Erythroblast (primary cell): ENCODE measurements around the gene FOXC2.

Experiments
- GATA1 ChIP-seq: IDR thresholded peaks from 2 replicates; pipeline ENCODE4 v1.6.1; 2011; ENCODE audit warnings: low read depth, mild to moderate bottlenecking, control low read depth, low read length, moderate library complexity
- POLR2A ChIP-seq: IDR thresholded peaks from 2 replicates; pipeline ENCODE4 v1.6.1; 2011; ENCODE audit warnings: mild to moderate bottlenecking, low read length

DNA sequence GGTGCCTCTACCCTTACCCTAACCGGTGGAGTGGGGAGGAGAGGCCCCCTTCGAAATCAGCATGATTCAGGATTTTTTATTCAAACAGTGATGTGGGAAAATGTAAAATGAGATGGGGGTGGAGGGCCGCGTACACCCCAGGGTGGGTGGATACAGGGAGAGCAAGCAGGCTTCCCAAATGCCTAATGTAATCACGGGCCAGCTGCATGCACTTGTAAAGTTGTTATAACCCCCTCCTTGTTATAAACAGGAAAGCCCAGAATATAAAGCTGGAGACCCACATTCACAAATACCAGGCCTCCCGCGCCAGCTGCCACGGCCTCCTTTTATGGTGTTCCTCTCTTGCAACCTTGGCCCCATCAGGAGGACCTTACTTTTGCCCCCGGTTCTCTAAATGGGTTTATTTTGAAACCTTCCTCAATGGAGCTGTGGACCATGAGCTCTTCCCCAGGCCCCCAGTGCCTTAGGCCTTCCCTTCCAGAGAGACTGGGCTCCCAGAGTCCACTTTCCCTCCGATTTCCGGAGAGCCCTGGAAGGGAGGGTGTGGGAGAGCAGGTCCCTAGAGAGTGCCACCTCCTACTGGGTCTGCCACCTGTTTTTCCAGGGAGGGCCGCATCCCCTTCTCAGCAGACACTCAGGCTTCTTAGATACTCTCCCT, 10.8 kb downstream of the FOXC2 start:
- TF ChIP-seq POLR2A (no peak), GATA1 (no peak)
